Glomerular visceral epithelial cell (primary cell): Measurements from ENCODE around the gene CDIPT.
"Not testable (repeated sequence)": the region's sequence is repeated elsewhere in the genome, so short reads cannot be mapped to it uniquely, and the experiment has no call there.

ENCODE experiments used
- DNase-seq: peaks from one replicate; pipeline ENCODE4 v3.0.0-alpha.2; 2016; ENCODE audit errors: extremely low spot score

Gene CDIPT

DNA sequence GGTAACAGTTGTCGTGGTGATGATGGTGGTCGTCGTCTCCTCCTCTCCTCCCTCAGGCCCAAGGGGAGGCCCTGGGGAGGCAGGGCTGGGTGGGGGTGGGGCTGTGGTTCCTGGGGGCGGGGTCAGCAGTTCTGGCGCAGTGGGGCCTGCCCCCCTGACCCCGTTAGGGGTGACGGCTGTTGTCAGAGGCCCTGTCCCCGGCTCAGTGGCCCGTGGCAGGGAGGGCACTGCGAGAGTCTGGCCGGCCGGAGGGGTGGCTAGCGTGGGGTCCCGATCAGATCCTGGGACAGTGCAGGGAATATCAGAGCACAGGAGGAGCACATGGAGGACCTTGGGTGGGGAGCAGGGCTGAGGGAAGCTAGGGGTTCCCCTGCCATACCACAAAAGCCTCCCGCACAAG, 33.8 kb upstream of the CDIPT start:
- no peak for DNase-seq

DNA sequence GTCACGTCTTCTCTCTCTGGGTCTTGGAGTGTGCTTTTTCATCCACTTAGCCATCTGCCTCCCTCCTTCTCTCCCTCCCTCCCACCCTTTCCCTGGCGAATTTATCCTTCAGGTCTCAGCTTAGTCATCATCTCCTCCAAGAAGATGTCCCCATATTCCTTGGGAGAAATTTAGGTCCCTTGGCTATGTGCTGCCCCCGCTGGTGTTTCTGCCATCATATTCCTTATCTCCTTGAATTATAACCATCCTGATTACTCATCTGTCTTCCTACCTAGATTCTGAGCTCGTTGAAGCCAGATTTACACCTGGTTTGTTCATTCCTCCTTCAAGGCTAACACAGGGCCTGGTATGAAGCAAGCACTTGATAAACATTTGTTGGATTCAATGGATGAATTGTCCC, 31.3 kb upstream of the CDIPT start:
- DNase-seq: no peak

DNA sequence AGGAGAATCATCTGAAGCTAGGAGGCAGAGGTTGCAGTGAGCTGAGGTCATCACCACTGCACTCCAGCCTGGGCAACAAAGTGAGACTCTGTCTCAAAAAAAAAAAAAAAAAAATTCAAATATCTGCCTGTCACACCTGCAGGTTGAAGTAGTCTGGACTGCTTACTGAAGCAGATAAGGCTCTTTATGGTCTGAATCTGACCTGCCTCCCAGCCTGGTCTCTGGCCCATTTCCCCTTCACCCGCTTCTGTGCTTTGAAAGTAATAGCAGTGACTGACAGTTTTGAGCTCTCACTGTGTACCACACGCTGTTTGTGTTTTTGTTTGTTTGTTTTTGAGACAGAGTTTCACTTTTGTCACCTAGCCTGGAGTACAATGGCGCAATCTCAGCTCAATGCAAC, 30.5 kb upstream of the CDIPT start:
- no peak for DNase-seq

DNA sequence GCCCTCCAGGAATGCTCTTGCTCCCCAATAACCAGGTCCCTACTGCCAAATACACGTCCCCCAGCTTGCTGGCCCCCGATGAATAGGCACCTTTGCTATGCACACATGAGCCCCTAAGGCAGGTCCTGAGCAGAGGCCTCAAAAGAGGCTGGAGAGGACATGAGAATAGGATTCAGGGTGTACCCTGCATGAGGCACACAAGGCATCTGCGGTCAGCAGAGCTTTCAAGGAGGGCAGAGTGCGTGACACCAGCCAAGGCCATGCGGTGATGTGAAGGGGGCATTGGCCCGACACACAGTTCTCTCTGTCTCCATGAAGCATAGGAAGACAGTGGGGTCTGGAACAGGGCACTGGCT, 29.4 kb upstream of the CDIPT start:
- no peak for DNase-seq

DNA sequence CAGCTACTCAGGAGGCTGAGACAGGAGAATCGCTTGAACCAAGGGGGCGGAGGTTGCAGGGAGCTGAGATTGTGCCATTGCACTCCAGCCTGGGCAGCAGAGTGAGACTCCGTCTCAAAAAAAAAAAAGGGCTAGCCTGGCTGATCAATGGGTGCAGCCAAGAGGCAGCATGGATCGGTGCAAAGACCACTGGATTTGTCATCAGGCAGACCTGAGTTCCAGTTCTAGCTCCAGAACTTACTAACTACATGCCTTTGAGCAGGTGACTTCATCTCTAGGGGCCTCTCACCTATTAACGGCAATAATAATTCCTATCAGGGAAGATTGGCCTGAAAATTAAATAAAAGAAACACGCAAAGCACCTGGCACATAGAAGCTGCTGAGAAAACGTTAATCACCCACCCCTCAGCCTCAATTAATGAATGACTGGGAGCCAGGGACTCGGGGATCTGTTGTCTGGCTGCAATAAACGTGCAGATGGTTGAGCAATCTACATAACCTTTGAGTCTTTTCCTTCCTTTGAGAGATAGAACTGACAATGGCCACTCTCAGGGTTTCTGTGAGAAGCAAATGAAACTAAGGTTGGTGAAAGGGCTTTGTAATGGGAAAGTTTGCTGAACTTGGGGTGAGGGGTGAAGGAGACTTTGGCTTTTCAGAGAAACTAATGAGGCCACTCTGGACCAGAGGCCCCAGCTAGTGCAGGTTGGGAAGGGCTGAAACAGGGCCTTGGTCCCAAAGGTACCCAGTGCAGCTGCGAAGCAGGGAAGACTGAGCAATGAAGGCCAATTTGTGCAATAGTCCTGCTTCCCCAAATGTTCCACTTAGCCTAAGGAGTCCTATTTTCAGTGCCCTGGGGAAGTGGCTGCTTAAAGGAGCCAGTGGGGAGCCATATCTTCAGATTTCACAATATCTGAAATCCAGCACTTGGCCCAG, 28.8 kb upstream of the CDIPT start:
- no peak for DNase-seq

DNA sequence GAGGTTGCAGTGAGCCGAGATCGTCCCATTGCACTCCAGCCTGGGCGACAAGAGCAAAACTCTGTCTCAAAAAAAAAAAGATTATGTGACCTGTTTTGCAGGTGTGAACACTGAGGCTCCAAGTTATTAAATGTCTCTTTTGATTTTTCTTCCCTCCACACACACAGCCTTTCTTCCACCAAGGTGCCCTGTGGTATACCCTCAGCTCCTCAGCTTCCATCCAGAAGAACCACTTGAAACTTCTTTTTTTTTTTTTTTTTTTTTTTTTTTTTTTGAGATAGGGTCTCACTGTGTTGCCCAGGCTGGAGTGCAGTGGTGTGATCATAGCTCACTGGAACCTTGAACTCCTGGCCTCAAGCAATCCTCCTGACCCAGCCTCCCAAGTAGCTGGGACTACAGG, 26.3 kb upstream of the CDIPT start:
- DNase-seq: not testable (repeated sequence)

DNA sequence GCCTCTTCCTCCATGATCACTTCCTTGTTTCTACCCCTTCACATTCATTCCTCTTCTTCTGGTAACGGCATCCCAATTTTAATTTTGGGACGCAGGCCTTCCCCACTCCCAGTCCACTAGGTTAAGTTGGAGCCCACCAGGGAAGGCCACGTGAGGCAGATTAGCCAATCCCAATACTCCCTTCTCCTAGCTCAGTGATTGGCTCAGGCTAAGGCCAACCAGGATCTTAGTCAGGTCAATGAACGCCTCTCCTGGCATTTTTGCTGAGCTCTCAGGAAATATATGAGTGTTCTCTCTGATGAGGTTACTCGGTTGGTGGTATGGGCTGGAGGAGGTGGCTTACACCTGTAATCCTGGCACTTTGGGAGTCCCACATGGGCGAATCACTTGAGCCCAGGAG, 21.0 kb upstream of the CDIPT start:
- DNase-seq: no peak

DNA sequence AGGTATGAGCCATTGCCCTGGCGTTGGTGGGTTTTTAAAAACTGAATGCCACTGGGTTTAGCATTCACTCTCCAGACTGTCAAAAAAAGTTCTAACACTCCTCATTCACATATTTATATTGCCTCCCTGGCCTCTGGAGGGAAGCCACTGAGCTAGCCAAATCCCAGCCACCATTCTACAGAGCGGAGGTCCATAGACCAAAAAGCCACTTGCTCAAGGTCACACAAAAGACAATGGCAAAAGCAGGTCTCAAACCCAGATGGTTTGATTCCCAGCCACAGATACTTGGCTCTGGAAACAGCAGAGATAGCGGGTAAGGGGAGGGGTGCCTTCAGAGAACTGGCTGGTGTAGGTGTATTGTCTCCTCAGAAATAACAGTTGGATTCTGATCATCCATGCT, 18.0 kb upstream of the CDIPT start:
- DNase-seq: no peak

DNA sequence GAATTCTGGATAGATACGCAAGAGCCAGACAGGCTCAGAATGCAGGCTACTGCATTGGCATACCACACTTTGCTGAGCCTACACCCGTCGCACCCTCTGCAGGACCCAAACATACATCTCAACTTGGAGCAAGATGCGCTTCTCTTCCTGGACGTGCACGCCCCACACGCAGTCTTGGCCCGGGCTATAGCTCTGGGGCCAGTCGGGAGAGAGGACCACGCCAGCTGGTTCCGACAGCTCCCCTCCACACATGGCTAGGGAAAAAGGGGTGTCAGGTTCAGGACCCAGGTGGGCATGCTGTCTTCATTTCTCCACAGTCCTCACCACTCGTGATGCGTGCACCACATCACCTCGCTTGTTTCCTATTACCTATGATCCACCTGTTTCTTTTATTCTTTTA, 15.1 kb upstream of the CDIPT start:
- no peak for DNase-seq

DNA sequence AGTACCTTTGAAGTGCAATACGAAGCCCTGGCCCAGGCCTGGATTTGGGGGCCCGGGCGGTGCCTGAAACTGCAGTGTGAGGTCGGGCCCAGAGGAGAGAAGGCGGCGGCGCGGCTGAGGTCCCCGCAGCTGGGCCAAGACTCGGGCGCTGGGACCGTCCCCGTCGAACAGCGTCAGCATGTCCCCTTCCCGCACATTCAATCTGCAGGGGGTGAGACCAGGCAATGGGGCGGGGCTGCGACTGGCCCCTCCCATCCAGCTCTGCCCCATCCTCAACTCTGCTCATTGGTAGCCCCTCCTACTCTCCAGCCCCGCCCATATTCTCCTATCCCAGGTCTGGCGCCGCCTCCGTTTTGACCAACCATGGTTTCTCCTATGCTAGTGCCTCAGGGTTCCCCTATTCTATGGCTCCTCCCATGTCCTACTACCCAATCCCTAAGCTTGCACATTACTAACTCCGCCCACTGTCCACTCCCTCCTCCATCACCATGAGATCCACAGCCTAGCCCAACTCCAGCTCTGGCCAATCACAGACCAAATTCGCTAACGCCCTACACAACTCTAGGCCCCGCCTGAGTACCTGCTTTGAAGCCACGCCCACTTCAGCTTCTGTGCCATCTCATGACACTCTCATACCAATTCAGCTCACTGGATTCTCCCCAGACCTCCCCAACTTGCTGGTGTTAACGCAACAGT, 14.4 kb upstream of the CDIPT start:
- no peak for DNase-seq

DNA sequence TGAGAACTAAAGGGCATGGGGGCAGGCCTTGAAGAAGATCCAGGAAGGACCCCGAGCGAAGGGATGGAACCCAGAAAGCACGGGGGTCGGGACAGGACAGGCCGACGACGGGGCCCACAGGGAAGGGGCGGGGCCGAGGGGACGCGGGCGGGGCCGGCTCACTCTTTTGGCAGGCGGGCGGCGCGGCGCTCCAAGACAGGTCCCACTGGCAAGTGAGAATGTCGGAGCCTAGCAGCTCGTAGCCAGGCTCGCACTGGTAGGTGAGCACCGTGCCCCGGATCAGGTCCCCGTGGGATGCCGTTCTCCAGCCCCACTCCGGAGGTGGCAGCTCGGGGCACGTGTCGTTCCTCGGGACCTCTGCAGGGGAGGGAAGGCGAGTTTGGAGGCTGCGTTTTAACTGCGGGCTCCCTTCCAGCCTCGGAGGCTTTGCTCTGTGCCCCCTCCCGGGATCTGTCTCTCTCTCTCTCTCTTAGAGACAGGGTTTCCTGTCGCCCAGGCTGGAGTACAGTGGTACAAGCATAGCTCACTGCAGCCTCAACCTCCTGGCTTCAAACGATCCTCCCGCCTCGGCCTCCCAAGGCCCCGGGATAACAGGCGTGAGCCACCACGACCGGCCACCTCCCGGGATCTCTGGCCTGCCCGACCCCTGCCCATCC, 13.7 kb upstream of the CDIPT start:
- DNase-seq: no peak

DNA sequence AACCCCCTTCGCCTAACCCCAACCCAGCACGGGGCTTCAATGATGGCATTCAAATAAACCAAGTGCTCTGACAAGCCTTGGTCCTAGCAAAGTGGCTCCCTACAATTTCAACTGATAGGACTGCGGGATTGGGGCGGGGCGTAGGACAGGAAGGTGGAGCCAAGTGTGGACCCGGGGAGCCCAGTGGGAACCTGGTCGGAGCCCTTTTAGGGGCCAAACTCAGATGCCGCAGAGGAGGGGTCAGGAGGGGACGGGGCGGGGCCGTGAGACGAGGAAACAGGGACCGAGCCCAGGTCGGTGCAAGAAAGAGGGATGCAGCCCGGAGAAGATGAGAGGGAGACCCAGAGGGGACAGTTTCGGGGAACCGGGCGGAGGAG, 13.2 kb upstream of the CDIPT start:
- DNase-seq: no peak

DNA sequence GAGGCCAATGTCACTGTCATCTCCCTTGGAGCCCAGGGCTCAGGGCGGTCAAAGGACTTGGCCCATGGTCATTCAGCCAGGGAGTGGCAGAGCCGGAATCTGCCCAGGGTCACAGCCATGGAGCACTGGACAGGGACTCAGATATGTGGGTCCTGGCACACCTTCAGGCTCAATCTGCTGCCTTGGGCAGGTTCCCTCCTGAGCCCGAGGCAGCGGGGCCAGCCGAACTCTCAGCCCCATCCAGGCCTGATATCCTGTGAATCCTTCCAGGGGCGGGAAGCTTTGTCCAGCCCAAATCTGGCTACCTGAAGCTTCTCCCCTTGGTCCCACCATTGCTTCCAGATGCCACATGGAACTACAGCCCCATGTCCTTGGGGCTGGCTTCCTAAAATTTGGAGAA, 12.2 kb upstream of the CDIPT start:
- no peak for DNase-seq

DNA sequence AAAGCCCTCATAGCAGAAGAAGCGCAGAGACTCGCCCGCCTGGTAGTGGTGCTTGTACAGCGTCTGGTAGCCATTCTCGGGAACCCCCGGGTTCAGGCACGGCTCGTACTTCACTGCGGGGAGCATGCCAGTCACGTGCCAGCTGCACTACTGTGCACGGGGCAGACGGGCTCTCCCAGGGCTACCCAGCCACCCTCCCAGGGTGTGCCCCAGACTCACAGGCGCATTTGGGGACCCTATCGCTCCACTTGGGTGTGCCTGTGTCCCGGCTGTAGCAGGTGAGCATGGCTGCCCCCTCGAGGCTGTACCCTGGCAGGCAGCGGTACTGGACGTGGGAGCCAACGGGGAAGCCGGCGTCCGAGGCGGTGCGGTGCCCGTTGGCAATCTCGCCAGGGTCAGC, 10.3 kb upstream of the CDIPT start:
- no peak for DNase-seq

DNA sequence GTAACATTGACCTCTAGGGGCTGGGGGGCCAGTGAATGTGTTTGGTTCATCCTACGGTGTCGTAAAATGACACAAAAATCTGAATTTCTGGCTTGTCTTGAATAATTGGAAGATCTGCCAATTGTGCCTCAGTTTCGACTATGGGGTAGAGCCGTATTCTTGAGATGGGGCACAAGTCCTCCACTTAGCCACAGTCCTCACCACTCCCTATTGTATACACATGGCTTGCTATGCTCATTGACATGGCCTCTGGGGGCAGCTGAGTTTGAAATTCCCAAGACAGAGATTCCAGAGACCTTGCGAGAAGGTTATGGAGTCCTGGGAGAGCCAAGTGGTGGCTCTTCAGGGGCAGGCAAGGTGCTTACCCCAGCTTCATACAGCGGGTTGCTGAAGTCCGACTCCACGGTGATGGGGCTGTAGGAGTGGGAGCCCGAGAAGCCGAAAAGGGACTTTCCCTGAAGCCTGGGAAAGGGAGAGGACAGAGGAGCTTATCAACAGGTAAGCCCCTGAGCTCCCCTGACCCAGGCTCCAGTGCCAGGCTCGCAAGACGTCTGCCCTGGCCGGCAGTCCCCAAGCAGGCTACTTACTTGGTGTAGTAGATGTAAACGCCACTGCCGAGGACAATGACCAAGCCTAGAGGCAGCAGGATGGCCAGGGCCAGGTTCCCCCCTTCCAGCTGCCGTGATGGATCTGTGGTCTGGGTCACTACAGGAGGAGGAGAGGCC, 9.0 kb upstream of the CDIPT start:
- no peak for DNase-seq

DNA sequence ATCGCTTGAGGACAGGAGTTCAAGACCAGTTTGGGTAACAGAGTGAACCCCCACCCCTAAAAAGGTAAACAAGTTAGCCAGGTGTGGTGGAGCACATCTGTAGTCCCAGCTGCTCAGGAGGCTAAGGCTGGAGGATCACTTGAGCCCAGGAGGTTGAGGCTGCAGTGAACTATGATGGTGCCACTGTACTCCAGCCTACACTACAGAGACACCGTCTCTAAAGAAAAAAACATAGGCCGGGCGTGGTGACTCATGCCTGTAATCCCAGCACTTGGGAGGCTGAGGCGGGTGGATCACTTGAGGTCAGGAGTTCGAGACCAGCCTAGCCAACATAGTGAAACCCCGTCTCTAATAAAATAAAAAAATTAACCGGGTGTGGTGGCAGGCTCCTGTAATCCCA, 6.0 kb upstream of the CDIPT start:
- not testable (repeated sequence) for DNase-seq

DNA sequence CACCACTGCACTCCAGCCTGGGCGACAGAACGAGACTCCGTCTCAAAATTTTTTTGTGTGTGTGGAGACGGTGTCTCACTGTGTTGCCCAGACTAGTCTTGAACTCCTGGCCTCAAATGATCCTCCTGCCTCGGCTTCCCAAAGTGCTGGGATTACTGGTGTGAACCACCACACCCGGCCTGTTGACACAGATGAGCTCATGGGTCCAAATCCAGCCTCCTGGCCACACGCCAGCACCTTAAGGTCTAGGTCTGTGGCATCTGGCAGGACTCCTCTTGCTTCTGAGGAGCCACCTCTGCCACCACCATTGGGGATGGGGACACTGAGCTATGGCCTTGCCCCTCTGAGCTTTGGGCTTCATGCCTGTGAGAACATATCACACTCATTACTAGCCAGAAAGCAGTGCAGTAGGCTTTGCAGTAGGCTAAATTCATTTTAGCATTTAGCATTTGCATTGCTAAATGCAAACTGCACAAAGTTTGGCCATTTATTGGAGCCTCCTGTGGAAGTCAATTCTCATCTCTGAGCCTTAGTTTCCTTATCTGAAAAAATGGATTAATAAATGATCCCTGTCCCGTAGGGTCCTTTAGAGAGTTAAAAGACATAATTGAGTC, 5.5 kb upstream of the CDIPT start:
- DNase-seq: no peak

DNA sequence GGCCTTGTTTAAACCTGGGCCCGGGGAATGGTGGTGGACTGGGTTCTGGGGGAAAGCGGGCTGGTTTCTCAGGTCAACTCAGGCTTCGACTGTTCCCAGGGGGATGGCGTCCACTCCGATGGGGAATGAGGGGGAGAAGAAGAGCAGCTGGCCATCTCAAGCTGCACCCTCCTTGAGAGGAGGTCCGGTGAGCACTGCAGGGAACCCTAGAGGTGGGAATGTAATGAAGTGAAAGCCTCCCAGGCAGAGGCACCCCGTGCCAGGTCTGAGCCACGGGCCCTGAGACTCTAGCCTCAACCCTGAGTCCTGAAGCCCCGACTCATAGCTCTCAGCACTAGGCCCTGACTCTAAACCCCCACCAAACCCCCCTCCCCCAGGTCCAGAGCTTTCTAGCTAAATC, 1.2 kb upstream of the CDIPT start:
- DNase-seq: no peak

DNA sequence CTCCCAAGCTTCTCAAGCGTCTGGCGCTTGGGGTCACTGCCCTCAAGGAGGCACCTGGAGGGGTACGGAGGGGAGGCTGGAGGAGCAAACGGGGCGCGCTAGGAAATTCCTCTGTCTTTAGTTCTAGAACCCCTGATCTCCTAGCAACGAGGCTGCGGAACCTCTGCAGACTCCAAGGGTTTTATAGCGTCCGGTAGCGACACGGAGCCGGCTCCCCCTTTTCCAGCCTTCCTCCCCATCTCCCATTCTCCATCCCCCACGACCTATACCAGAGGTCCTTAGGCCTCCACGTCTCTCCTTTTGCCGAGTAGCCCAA, 601 bp upstream of the CDIPT start:
- no peak for DNase-seq

DNA sequence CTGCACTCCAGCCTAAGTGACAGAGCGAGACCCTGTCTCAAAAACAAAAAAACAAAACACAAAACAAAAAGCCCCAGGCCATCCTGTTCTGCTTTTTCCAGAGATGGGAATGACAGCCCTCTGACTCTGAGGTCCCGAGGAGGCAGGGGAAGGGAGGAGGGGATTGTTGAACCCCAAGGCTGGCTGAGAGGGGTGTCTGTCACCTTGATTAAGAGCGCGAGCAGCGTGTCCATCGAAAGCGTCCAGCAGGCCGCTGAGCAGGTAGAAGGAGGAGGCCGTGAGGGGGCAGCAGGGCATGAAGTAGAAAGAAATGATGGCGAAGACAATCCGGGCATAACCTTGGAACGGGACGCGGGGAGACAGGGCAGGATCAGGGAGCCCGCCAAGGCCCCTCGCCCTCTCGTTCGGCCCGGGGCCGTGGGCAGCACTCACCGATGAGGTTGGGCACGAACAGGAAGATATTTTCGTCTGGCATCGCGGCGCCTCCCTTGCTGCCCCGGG, 593 bp downstream of the CDIPT start:
- DNase-seq: peak; percentile 17

DNA sequence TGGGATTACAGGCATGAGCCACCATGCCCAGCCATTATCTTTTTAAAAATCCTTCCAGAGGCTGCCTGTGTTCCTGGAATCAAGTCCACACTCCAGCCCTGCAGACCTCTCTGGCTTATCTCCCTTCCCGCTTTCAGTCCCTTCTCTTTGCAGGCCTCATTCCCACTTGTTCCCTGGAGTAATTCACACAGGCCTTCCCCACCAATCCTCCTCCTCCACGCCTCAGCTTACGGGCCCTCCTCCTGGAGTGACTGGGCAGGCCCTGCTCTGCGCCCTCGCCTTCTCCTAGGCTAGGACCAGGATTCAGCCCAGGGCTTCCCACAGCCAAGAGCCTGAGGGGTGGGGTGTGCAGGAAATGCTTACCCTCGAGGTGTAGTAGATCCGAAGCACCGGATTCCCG, 2.8 kb downstream of the CDIPT start:
- DNase-seq: no peak

DNA sequence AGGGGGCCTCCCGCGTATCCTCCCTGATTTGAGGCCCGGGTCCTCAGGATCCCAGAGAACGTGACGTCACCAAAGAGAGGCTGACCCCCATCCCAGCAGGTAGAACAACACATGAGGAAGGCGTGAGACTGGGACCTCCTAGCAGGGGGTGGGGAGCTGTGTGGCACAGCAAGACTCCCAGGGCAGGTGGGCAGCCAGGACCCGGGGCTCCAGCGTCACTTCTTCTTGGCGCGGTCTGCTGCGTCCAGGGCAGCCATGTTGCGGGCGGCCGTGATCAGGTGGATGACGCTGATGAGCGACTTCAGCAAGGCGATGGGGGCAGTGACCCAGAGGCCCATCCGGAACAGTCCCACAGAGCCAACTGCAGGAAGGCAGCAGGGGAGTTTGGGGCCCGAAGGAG, 4.1 kb downstream of the CDIPT start:
- DNase-seq: no peak
